Ishikawa (cell line): ENCODE measurements around the gene CRELD2.

Experiments used
- CEBPB ChIP-seq: IDR thresholded peaks from 2 replicates; pipeline ENCODE4 v1.6.1; 2012
- CREB1 ChIP-seq: IDR thresholded peaks from 2 replicates; pipeline ENCODE4 v1.6.1; 2012; ENCODE audit warnings: low read depth
- EGR1 ChIP-seq: IDR thresholded peaks from 2 replicates; pipeline ENCODE4 v1.6.1; 2012
- EP300 ChIP-seq: IDR thresholded peaks from 2 replicates; pipeline ENCODE4 v1.6.1; 2012; ENCODE audit warnings: borderline replicate concordance
- FOXM1 ChIP-seq: IDR thresholded peaks from 2 replicates; pipeline ENCODE4 v1.6.1; 2012; ENCODE audit warnings: low read depth, borderline replicate concordance
- NFIC ChIP-seq: IDR thresholded peaks from 2 replicates; pipeline ENCODE4 v1.6.1; 2012
- RAD21 ChIP-seq: IDR thresholded peaks from 2 replicates; pipeline ENCODE4 v1.6.1; 2012; ENCODE audit warnings: low read depth
- TAF1 ChIP-seq: IDR thresholded peaks from 2 replicates; pipeline ENCODE4 v1.6.1; 2012; ENCODE audit warnings: low read depth, mild to moderate bottlenecking
- TCF12 ChIP-seq: IDR thresholded peaks from 2 replicates; pipeline ENCODE4 v1.6.1; 2012; ENCODE audit warnings: low read depth
- TEAD4 ChIP-seq: IDR thresholded peaks from 2 replicates; pipeline ENCODE4 v1.6.1; 2012
- YY1 ChIP-seq: IDR thresholded peaks from 2 replicates; pipeline ENCODE4 v1.6.1; 2012; ENCODE audit warnings: low read depth
- ZBTB7A ChIP-seq: IDR thresholded peaks from 2 replicates; pipeline ENCODE4 v1.6.1; 2012; ENCODE audit warnings: low read depth
- TF ChIP-seq, protein P1 (sequence below): IDR thresholded peaks from 2 replicates; pipeline ENCODE4 v1.6.1; 2012
- TF ChIP-seq, protein P2 (sequence below): IDR thresholded peaks from 2 replicates; pipeline ENCODE4 v1.6.1; 2012; ENCODE audit warnings: low read depth, mild to moderate bottlenecking
- TF ChIP-seq, protein P3 (sequence below): IDR thresholded peaks from 2 replicates; pipeline ENCODE4 v1.6.1; 2012

CRELD2 gene

DNA sequence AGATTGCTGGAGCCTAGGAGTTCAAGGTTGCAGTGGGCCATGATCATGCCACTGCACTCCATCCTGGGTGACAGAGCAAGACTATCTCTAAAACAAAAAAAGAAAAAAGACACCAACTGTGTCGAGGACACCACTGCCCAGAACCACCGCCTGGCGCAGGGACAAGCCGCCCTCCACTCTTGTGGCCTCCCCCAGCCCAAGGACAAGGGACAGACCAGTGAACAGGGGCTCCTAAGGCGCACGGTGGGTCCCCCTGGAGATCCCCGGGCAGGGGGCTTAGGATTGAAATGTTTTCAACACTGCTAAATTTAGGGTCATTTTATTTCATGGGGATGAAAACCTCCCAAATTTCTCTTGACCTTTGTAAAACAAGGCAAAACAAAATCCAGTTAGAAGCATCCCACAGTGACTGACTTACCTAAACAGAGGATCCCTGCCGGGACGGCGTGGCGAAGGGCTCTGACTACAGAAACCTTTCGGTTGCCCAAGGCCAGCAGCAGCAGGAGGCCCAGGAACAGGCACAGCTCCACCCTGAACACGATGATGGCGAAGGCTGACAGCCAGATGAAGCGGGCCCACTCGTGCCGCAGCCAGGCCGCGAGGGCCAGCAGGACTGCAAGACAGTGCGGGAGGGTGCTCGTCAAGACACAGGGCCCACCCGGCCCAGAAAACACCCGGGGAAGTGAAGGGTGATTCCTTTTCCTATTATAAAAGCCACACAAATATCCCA is 8.8 kb upstream of the CRELD2 start:
- TF ChIP-seq TEAD4 (no peak), TCF12 (no peak), CREB1 (no peak), RAD21 (no peak), NFIC (no peak), FOXM1 (no peak), EP300 (no peak), EGR1 (no peak), ZBTB7A (no peak), CEBPB (no peak), TAF1 (no peak), YY1 (no peak)
- TF ChIP-seq, protein P1, sequence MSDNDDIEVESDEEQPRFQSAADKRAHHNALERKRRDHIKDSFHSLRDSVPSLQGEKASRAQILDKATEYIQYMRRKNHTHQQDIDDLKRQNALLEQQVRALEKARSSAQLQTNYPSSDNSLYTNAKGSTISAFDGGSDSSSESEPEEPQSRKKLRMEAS, result no peak
- TF ChIP-seq, protein P2, sequence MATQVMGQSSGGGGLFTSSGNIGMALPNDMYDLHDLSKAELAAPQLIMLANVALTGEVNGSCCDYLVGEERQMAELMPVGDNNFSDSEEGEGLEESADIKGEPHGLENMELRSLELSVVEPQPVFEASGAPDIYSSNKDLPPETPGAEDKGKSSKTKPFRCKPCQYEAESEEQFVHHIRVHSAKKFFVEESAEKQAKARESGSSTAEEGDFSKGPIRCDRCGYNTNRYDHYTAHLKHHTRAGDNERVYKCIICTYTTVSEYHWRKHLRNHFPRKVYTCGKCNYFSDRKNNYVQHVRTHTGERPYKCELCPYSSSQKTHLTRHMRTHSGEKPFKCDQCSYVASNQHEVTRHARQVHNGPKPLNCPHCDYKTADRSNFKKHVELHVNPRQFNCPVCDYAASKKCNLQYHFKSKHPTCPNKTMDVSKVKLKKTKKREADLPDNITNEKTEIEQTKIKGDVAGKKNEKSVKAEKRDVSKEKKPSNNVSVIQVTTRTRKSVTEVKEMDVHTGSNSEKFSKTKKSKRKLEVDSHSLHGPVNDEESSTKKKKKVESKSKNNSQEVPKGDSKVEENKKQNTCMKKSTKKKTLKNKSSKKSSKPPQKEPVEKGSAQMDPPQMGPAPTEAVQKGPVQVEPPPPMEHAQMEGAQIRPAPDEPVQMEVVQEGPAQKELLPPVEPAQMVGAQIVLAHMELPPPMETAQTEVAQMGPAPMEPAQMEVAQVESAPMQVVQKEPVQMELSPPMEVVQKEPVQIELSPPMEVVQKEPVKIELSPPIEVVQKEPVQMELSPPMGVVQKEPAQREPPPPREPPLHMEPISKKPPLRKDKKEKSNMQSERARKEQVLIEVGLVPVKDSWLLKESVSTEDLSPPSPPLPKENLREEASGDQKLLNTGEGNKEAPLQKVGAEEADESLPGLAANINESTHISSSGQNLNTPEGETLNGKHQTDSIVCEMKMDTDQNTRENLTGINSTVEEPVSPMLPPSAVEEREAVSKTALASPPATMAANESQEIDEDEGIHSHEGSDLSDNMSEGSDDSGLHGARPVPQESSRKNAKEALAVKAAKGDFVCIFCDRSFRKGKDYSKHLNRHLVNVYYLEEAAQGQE, result no peak
- TF ChIP-seq, protein P3, sequence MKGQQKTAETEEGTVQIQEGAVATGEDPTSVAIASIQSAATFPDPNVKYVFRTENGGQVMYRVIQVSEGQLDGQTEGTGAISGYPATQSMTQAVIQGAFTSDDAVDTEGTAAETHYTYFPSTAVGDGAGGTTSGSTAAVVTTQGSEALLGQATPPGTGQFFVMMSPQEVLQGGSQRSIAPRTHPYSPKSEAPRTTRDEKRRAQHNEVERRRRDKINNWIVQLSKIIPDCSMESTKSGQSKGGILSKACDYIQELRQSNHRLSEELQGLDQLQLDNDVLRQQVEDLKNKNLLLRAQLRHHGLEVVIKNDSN, result no peak

DNA sequence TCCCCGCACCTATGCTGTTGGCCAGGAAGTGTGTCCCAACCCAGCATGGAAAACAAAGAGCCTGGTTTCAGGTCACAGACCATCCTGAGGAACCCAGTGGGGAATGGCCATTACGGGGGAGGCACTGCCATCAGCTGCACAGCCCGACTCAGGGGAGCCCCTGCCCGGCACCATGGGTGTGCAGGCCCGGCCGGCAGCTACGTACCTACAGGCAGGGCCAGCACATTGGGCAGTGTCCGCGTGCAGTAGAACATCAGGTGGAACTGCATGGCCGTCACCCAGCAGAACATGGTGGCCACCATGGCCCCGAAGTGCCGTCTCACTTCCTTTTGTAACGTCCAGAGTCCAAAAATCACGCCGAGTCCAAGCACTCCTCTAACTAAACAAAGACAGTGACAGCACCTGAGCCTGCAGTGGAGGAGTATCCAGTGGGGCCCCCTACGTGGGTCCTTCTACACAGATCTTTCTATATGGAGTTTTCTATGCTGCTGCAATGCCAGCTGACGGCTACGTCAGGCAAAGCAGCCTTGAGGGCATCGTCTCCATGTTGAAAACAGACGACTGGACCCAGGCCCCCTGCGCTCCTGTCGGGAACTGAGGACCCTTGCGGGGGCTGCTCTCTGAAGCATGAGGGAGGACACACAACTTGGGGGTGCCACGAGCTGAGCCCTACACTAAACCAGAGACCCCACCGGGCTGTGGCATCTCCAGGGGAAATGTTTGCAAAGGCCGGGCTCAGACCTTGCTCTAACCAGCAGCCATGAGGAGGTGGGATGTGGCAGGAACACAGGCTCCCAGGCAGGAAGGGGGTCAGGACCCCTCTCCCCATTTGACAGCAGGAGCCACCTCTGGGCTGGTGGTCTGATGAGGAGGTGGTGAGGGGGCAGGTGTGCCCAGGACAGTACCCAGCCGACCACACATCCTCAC is 7.9 kb upstream of the CRELD2 start:
- TF ChIP-seq CEBPB, result no peak
- TF ChIP-seq YY1, result no peak
- no peak for TF ChIP-seq TAF1
- TF ChIP-seq EP300, result no peak
- TF ChIP-seq EGR1, result no peak
- TF ChIP-seq TEAD4, result no peak
- TF ChIP-seq RAD21, result no peak
- no peak for TF ChIP-seq FOXM1
- TF ChIP-seq, protein P3, result no peak

DNA sequence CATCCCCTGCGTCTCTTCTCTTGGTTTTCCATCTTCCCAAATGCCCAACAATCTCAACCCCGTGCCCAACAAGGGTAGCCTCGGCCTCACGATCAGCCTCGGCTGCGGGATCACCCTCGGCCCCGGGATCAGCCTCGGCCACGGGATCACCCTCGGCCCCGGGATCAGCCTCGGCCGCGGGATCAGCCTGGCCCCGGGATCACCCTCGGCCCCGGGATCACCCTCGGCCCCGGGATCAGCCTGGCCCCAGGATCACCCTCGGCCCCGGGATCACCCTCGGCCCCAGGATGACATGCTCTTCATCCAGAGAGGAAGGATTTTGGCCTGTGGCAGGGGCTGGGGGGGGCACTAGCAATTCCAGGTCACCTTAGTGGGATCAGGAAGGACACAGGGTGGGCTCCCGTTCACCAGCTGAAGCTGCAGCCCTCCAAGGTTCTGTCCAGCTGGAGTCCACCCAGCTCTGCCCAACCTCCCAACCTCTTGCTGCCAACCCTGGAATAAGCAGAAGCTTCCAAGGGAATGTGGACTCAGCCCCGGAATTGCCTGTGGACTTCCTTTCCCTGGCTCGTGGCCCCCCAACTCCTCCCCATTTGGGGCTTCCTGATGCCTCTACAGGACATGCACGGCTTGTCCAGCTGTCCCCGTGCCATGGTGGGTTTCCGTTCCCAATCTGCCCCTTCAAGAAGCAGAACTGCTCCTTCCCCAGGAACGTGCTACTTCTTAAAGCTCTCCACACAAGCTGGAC is 6.4 kb upstream of the CRELD2 start:
- no peak for TF ChIP-seq FOXM1
- TF ChIP-seq, protein P3, result no peak
- TF ChIP-seq TEAD4, result no peak
- TF ChIP-seq RAD21, result no peak
- no peak for TF ChIP-seq NFIC
- no peak for TF ChIP-seq TAF1
- no peak for TF ChIP-seq YY1

DNA sequence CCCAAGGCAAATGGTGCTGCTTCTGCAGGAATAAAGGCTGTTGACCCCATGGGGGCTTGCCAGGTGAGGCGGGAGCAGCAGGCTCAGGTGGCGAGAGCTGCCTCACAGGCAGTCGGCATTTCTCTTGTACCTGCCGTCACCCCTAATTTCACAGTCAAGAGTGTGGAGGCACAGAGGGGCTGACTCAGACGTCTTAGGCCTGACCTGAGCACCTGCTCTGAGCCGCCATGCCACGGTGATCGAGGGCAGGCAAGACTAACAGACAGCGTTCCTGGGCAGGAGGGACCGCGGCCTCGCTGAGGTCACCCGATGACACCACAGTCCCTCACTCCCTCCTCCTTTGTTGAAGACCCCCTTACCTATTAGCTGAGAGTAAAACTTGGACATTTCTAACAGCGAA is 5.4 kb upstream of the CRELD2 start:
- TF ChIP-seq YY1 (no peak), EP300 (no peak), CEBPB (no peak), NFIC (no peak), ZBTB7A (no peak), TCF12 (no peak), TAF1 (no peak), RAD21 (no peak), FOXM1 (no peak), EGR1 (no peak), TEAD4 (no peak), CREB1 (no peak)
- TF ChIP-seq, protein P2, result no peak
- TF ChIP-seq, protein P1, result no peak
- TF ChIP-seq, protein P3, result no peak
